ENCODE measurements around the gene RPS6KA2.
"Not testable (repeated sequence)": the region's sequence is repeated elsewhere in the genome, so short reads cannot be mapped to it uniquely, and the experiment has no call there.

DNA sequence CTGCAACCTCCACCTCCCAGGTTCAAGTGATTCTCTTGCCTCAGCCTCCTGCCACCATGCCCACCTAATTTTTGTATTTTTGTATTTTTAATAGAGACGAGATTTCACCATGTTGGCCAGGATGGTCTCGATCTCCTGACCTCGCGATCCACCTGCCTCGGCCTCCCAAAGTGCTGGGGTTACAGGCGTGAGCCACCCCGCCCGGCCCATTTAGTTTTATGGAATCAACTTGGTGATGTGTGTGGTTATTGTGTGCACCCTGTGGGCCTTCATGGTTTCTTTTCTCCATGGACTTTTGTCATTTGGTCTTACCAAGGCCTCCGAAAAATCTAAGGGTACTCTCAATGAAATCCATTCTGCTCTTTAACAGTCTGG, 88.1 kb downstream of the RPS6KA2 start:
- TF ChIP-seq POLR2A (IDR thresholded peaks at IDR 0.05): not testable (repeated sequence)
- TF ChIP-seq, protein P1, sequence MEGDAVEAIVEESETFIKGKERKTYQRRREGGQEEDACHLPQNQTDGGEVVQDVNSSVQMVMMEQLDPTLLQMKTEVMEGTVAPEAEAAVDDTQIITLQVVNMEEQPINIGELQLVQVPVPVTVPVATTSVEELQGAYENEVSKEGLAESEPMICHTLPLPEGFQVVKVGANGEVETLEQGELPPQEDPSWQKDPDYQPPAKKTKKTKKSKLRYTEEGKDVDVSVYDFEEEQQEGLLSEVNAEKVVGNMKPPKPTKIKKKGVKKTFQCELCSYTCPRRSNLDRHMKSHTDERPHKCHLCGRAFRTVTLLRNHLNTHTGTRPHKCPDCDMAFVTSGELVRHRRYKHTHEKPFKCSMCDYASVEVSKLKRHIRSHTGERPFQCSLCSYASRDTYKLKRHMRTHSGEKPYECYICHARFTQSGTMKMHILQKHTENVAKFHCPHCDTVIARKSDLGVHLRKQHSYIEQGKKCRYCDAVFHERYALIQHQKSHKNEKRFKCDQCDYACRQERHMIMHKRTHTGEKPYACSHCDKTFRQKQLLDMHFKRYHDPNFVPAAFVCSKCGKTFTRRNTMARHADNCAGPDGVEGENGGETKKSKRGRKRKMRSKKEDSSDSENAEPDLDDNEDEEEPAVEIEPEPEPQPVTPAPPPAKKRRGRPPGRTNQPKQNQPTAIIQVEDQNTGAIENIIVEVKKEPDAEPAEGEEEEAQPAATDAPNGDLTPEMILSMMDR (IDR thresholded peaks at IDR 0.05): not testable (repeated sequence)

Data from Peyer's patch (tissue), 4 donors.